HFFc6 (cell line): Measurements from ENCODE around the gene LAMTOR3. TPM values are rescaled to one million over a fixed set of nuclear protein-coding genes. Genes with fewer than 3 reads are reported as not detected.

Source experiments
- DNase-seq: peaks from one replicate; pipeline ENCODE4 v3.0.0-alpha.2; 2018
- H3K27ac Mint-ChIP-seq: 2 replicates; pipeline ENCODE4 v1.8.0; 2020; ENCODE audit warnings: mild to moderate bottlenecking, mixed read lengths
- H3K27me3 Mint-ChIP-seq: 2 replicates; pipeline ENCODE4 v1.8.0; 2021; ENCODE audit warnings: mild to moderate bottlenecking, moderate library complexity, mixed read lengths; ENCODE audit not compliant: insufficient read depth
- H3K36me3 Mint-ChIP-seq: 2 replicates; pipeline ENCODE4 v1.8.0; 2021; ENCODE audit warnings: low read depth, mixed read lengths
- H3K4me1 Mint-ChIP-seq: 2 replicates; pipeline ENCODE4 v1.8.0; 2020; ENCODE audit warnings: low read depth, mixed read lengths
- H3K4me3 Mint-ChIP-seq: 2 replicates; pipeline ENCODE4 v1.8.0; 2020; ENCODE audit warnings: mild to moderate bottlenecking, moderate library complexity, mixed read lengths
- H3K9me3 Mint-ChIP-seq: 2 replicates; pipeline ENCODE4 v1.8.0; 2020; ENCODE audit warnings: mild to moderate bottlenecking, mixed read lengths
- total RNA-seq, 6 experiments: library from RNA; stranded (reverse); fragmentation: NEBNext Ultra II Directional; extraction: Animal tissue kit (Norgen Biotek cat#: 25700); gene quantifications; 2 replicates in 1 of 6; 3 replicates in 5 of 6; pipeline ENCODE4 v1.2.3, GENCODE V29; 2021
- TF ChIP-seq, protein P1 (sequence below): fragments of 200-600 bp; sonication (generic); IDR thresholded peaks from 2 replicates; pipeline ENCODE4 v1.5.0; 2021; ENCODE audit warnings: antibody characterized with exemption, mild to moderate bottlenecking

The LAMTOR3 gene
- total RNA-seq, 6 experiments from 2014 or later: 23.7 to 34.6 (median 26.8) TPM

- H3K27ac Mint-ChIP-seq: no peak overlapping the region
- no peak overlapping the region for H3K4me3 Mint-ChIP-seq
- TF ChIP-seq, protein P1, sequence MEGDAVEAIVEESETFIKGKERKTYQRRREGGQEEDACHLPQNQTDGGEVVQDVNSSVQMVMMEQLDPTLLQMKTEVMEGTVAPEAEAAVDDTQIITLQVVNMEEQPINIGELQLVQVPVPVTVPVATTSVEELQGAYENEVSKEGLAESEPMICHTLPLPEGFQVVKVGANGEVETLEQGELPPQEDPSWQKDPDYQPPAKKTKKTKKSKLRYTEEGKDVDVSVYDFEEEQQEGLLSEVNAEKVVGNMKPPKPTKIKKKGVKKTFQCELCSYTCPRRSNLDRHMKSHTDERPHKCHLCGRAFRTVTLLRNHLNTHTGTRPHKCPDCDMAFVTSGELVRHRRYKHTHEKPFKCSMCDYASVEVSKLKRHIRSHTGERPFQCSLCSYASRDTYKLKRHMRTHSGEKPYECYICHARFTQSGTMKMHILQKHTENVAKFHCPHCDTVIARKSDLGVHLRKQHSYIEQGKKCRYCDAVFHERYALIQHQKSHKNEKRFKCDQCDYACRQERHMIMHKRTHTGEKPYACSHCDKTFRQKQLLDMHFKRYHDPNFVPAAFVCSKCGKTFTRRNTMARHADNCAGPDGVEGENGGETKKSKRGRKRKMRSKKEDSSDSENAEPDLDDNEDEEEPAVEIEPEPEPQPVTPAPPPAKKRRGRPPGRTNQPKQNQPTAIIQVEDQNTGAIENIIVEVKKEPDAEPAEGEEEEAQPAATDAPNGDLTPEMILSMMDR: no peak
- no peaks in the 10 kb centered on the region for H3K36me3 Mint-ChIP-seq
- H3K4me1 Mint-ChIP-seq: no peaks in the 10 kb centered on the region
- H3K27me3 Mint-ChIP-seq: peaks cover 11% of the 10 kb centered on the region
- DNase-seq: no peak
- no peaks in the 10 kb centered on the region for H3K9me3 Mint-ChIP-seq
Observed at GRCh38 chr4:99845179-99845578, 49.0 kb downstream of the LAMTOR3 start.

GRCh38 chr4:99844048-99844447 lies 50.2 kb downstream of the LAMTOR3 start:
- TF ChIP-seq, protein P1: no peak
- H3K36me3 Mint-ChIP-seq: no peaks in the 10 kb centered on the region
- no peaks in the 10 kb centered on the region for H3K4me1 Mint-ChIP-seq
- H3K4me3 Mint-ChIP-seq: no peak overlapping the region
- H3K9me3 Mint-ChIP-seq: no peaks in the 10 kb centered on the region
- peaks cover 11% of the 10 kb centered on the region for H3K27me3 Mint-ChIP-seq
- DNase-seq: no peak
- H3K27ac Mint-ChIP-seq: no peak overlapping the region

GRCh38 chr4:99843413-99843812 lies 50.8 kb downstream of the LAMTOR3 start:
- no peaks in the 10 kb centered on the region for H3K4me1 Mint-ChIP-seq
- no peaks in the 10 kb centered on the region for H3K9me3 Mint-ChIP-seq
- TF ChIP-seq, protein P1: no peak
- H3K4me3 Mint-ChIP-seq: no peak overlapping the region
- H3K27ac Mint-ChIP-seq: no peak overlapping the region
- peaks cover 5% of the 10 kb centered on the region for H3K27me3 Mint-ChIP-seq
- no peak for DNase-seq
- H3K36me3 Mint-ChIP-seq: no peaks in the 10 kb centered on the region

DNA sequence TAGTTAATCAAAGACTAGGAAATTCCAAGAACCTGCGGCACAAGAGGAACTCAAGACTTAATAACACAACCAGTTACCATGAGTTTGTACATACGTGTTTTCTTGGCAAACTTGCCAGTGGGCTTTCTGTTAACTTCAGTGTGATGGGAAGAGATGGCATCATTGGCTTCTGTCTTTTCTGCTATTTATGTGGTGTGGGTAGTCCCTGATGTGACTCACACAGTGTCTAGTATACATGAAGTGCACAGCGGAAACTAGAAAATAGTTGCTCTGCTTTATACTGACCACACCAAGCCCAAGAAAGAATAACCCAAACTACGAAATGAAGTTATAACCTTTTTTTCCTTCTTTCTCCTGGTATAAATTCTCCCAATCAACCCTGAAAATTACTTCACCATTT lies 53.1 kb downstream of the LAMTOR3 start:
- Mint-ChIP-seq H3K27me3 (no peaks in the 10 kb centered on the region; the same call in none of the 2 replicates), H3K27ac (no peak overlapping the region), H3K9me3 (no peaks in the 10 kb centered on the region), H3K36me3 (no peaks in the 10 kb centered on the region), H3K4me3 (no peak overlapping the region), H3K4me1 (no peaks in the 10 kb centered on the region)
- DNase-seq: no peak
- TF ChIP-seq, protein P1: no peak

GRCh38 chr4:99838927-99839326 lies 55.3 kb downstream of the LAMTOR3 start:
- Mint-ChIP-seq H3K4me1 (no peaks in the 10 kb centered on the region), H3K9me3 (no peaks in the 10 kb centered on the region), H3K27ac (no peak overlapping the region)

More at GRCh38 chr4:99838927-99839326, 55.3 kb downstream of the LAMTOR3 start:
- no peak for DNase-seq
- Mint-ChIP-seq H3K36me3 (no peaks in the 10 kb centered on the region), H3K4me3 (no peak overlapping the region), H3K27me3 (peaks cover 4% of the 10 kb centered on the region)
- TF ChIP-seq, protein P1: no peak
